NCI-H82 (cell line): ENCODE results near the gene MAOA.

Source experiments
- DNase-seq: peaks from one replicate; lab custom pipeline; 2025; lab: John Stamatoyannopoulos, UW

Gene MAOA

DNA sequence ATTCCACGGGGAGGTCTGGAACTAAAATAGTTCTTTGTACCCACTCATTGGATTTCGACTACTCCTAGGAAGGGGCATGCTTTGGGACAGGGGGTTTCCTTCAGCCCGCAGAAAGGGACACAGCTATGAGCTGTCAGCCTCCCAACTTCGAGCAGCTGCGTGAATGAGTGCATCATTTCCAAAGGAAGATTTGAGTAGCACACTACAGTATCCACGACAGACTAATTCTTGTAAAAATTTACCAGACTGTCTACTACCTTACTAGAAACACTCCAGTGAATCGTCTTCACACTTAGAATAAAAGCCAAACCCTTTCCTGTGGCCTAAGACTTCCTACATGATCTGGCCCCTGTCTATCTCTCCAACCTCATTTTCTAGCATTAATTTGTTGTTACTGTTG, 101.9 kb downstream of the MAOA start:
- no peak for DNase-seq

GRCh38 chrX:43785930-43786591, 130.0 kb downstream of the MAOA start:
- DNase-seq: no peak
